ENCODE measurements around the gene TRIM21. TPM values are rescaled to one million over a fixed set of nuclear protein-coding genes. Genes with fewer than 3 reads are reported as not detected.

TRIM21 gene
- 10 to 100 TPM; 24.8 to 25.5 TPM for total RNA-seq

GRCh38 chr11:4393209-4393857, at the start of gene TRIM21:
TSS of gene TRIM21 (minus strand) at chr11:4393702. CDS start at chr11:4390409, 3,293 bp downstream.
- Mint-ChIP-seq H3K36me3 (ENCODE audit: low read depth) (peaks cover 38% of the 10 kb centered on the region), H3K27me3 (peaks cover 3% of the 10 kb centered on the region), H3K27ac (peak within 1 kb of the TSS; percentile 93), H3K9me3 (peaks cover 2% of the 10 kb centered on the region), H3K4me3 (peak within 1 kb of the TSS; percentile 89), H3K4me1 (ENCODE audit: low read depth) (peaks cover 31% of the 10 kb centered on the region)
- intact Hi-C loops (cut with micrococcal nuclease) = no loop called here
- CTCF ChIA-PET = interaction anchor here (1.0 to 2.0 kb wide), 4 partner anchors 10 to 214 kb away, joined by 3 to 8 read pairs (median 4); no protein-coding TSS in a partner anchor
- POLR2A ChIA-PET = interaction anchor here (0.8 to 1.8 kb wide), 2 partner anchors 12 to 34 kb away, joined by 3 to 5 read pairs; no protein-coding TSS in a partner anchor
- no peak for TF ChIP-seq CTCF (IDR thresholded peaks at IDR 0.05)
- ATAC-seq (peak; percentile 99), DNase-seq (peak; percentile 94)

- Mint-ChIP-seq H3K9me3 (no peaks in the 10 kb centered on the region), H3K27me3 (peaks cover 1% of the 10 kb centered on the region), H3K27ac (no peak overlapping the region), H3K4me1 (ENCODE audit: low read depth) (no peaks in the 10 kb centered on the region), H3K4me3 (no peak overlapping the region), H3K36me3 (ENCODE audit: low read depth) (no peaks in the 10 kb centered on the region)
- no peak for DNase-seq
- intact Hi-C loops (cut with micrococcal nuclease) = no loop called here
- TF ChIP-seq CTCF (IDR thresholded peaks at IDR 0.05) = no peak
- ChIA-PET CTCF (no interaction called here), POLR2A (no interaction called here)
- ATAC-seq = no peak
Observed at GRCh38 chr11:4441515-4441914, 48.0 kb upstream of the TRIM21 start.

GRCh38 chr11:4436411-4436810, 42.9 kb upstream of the TRIM21 start:
- ChIA-PET CTCF (no interaction called here), POLR2A (no interaction called here)
- DNase-seq = no peak
- no peaks in the 10 kb centered on the region for H3K9me3 Mint-ChIP-seq
- no peaks in the 10 kb centered on the region for H3K36me3 Mint-ChIP-seq (ENCODE audit: low read depth)
- no peaks in the 10 kb centered on the region for H3K27me3 Mint-ChIP-seq
- H3K27ac Mint-ChIP-seq = no peak overlapping the region
- no peak for TF ChIP-seq CTCF (IDR thresholded peaks at IDR 0.05)
- intact Hi-C loops (cut with micrococcal nuclease) = no loop called here
- no peak for ATAC-seq
- no peak overlapping the region for H3K4me3 Mint-ChIP-seq
- no peaks in the 10 kb centered on the region for H3K4me1 Mint-ChIP-seq (ENCODE audit: low read depth)

GRCh38 chr11:4433856-4434255, 40.4 kb upstream of the TRIM21 start:
- H3K4me3 Mint-ChIP-seq = no peak overlapping the region
- POLR2A ChIA-PET = no interaction called here
- H3K4me1 Mint-ChIP-seq (ENCODE audit: low read depth) = no peaks in the 10 kb centered on the region
- H3K36me3 Mint-ChIP-seq (ENCODE audit: low read depth) = no peaks in the 10 kb centered on the region
- CTCF ChIA-PET = no interaction called here
- DNase-seq = no peak
- no peak for ATAC-seq
- intact Hi-C loops (cut with micrococcal nuclease) = no loop called here
- H3K27me3 Mint-ChIP-seq = no peaks in the 10 kb centered on the region
- TF ChIP-seq CTCF (IDR thresholded peaks at IDR 0.05) = no peak
- no peak overlapping the region for H3K27ac Mint-ChIP-seq
- H3K9me3 Mint-ChIP-seq = no peaks in the 10 kb centered on the region

- DNase-seq = no peak
- no peak for TF ChIP-seq CTCF (IDR thresholded peaks at IDR 0.05)
- intact Hi-C loops (cut with micrococcal nuclease) = no loop called here
- H3K27ac Mint-ChIP-seq = no peak overlapping the region
- ChIA-PET CTCF (no interaction called here), POLR2A (no interaction called here)
- no peaks in the 10 kb centered on the region for H3K27me3 Mint-ChIP-seq
- no peaks in the 10 kb centered on the region for H3K4me1 Mint-ChIP-seq (ENCODE audit: low read depth)
- no peak for ATAC-seq
- H3K9me3 Mint-ChIP-seq = no peaks in the 10 kb centered on the region
- H3K36me3 Mint-ChIP-seq (ENCODE audit: low read depth) = no peaks in the 10 kb centered on the region
- no peak overlapping the region for H3K4me3 Mint-ChIP-seq
Observed at GRCh38 chr11:4430051-4430450, 36.5 kb upstream of the TRIM21 start.
